ENCODE measurements around the gene IKZF1.

Gene IKZF1

DNA sequence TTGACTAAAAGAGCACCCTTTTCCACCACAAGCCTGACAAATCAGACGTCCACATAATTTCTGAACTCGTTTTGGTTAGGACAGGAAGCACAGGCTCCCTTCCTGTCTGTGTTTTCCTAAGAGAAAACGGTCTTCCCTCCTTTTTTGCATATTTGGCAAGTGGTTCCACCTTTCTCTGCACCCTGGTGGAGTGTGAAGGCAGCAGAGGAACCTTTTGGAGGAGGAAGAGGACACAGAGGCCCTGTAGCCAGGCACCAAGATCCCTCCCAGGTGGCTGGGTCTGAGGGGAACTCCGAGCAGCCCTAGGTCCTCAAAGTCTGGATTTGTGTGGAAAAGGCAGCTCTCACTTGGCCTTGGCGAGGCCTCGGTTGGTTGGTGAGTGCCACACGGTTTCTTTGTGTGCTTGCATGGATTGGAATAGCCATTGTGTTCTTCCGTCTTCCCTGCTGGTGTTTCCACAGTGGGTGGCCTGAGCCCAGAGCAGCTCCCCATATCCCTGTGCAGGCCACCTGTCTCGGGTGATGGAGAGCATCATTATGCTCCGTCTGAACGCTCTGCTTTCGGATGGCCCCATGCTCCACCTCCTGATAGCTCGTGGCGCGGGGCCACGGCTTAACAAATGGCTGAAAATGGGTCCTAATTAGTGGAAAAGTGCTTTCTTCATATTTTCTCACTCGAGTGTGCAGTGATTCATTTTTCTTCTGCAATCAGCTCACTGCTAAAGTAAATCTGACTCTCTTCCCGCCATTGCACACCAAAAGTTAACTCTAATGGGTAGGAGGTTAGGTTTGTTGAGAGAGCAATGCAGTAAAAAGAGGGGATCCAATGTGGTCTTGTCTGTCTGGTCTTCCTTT, 4.2 kb downstream of the IKZF1 start:
- DNase-seq (ENCODE audit: low spot score): no peak

DNA sequence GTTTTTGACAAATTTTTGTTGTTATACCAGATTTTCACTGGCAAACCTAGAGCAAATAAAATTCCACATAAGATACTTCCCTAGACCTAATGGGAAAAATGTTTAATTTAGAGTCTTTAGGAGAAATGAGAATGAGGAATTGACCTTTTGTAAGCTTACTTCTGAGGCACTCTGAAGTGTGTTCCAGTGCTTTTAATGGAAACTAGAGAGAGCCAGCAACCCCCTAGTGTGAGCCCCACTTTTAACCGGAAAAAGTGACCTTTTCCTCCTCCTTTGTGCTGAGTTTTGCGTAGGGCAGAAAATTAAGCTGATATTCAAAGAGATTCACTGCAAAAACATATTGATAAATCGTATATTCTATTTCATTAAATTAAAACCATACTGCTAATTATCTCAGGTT, 5.2 kb downstream of the IKZF1 start:
- DNase-seq (ENCODE audit: low spot score): no peak

DNA sequence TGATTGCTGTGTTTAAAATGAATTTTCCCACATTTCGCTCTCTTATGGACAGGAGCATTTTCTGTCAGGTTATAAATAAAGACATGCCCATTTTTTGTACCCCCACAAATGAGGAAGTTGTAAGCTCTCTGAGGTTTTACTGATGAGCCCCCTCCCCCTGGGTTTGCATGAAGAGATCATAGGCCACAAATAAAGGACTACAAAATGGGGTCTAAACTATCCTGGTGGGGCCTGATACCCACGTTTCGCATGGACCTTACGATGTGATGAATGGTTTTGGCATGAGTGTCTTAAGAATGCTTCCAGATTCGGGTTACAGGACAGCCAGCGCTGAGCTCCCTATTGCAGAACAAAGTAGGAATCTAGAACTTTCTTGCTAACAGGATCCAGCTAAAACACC, 5.8 kb downstream of the IKZF1 start:
- DNase-seq (ENCODE audit: low spot score): no peak

DNA sequence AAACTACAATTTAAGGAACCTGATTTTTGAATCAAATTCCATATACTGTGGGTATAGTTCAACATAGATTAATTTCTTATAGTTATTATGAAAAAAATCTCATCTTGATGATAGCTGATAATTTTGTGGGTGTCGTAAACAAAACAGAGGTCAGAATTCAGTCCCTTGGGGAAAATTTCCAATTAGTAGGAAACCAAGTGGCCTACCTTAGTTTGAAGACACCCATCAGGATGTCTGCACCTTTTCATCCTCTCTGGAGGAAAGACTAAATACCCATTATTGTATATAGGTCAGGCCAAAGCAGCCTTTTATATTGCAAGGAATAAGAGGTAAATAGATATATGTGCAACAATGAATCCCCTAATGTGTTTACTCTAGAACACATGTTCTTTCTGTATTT, 6.4 kb downstream of the IKZF1 start:
- no peak for DNase-seq (ENCODE audit: low spot score)

DNA sequence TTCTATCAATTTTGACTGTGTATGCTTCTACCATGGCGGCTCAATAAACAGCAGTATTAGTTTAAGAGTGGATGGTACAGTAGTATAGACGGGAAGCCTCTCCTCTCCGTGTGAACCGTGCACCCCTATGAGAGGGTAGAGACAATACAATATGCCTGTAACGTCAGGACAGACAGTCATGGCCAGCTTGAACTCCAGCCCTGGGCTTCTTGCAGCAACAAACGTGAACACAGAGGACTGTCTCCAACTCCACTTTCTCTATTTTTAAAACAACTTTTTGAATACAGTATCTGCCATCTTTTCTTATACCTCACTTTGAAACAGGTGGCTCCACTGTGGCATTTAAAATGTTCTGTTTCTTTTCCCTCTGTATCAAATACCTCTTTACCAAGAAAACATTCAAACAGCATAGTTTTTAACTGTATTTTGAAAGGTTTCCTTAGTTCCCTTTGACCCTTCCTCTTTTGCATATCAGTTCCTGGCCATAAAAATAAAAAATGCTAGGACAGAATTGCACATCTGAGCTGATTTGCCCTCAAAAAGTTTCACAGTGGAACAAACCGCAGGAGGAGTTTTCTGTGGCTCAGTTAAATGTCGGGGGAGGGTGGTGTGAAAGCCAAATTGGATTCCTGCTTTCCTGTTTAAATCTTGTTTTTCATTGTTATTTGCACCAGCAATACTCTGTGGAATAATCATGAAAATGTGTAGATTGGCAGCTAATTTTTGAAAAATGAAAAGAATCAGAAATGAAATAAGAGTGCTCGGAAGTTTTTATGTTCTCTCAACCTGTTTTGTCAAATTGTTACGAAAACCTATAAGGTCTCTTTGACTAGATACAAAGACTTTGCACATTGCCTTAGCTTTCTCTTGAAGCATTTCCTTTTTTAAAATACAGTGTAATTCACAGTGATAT, 8.0 kb downstream of the IKZF1 start:
- DNase-seq (ENCODE audit: low spot score): no peak

DNA sequence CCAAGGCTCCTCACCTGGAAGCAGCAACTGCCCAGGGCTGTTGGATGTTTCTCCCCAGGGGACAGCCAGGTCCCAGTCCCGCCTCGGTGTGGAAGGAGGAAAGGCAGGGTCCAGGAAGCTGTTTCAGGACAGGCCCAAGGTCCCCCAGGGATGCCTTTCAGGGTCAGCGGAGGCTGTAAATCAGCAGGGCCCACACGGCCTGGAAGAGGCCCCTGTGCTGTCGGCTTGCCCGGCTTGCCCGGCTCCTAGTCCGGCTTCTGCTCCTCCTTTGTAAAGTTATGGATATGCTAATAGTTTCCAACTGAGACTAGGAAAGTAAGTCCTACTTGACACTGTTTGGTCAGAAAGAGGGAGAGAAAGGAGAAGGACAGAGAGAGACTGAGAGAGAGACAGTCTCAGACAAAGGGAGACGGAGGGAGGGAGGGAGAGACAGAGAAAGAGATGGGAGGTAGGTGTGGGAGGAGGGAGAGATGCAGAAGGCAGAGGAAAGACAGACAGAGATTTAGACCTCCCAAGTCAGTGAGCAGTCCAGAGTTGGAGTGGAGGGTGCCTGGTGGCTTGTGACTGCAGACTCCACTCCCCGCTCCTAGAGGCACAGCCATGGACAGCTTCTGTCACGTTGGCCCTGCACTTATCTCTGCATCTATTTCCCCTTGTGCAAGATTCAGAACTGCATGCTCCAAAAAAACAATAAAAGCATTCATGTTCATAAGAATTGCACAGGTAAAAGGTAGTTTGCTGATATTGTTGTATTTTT, 10.5 kb downstream of the IKZF1 start:
- DNase-seq (ENCODE audit: low spot score): no peak

DNA sequence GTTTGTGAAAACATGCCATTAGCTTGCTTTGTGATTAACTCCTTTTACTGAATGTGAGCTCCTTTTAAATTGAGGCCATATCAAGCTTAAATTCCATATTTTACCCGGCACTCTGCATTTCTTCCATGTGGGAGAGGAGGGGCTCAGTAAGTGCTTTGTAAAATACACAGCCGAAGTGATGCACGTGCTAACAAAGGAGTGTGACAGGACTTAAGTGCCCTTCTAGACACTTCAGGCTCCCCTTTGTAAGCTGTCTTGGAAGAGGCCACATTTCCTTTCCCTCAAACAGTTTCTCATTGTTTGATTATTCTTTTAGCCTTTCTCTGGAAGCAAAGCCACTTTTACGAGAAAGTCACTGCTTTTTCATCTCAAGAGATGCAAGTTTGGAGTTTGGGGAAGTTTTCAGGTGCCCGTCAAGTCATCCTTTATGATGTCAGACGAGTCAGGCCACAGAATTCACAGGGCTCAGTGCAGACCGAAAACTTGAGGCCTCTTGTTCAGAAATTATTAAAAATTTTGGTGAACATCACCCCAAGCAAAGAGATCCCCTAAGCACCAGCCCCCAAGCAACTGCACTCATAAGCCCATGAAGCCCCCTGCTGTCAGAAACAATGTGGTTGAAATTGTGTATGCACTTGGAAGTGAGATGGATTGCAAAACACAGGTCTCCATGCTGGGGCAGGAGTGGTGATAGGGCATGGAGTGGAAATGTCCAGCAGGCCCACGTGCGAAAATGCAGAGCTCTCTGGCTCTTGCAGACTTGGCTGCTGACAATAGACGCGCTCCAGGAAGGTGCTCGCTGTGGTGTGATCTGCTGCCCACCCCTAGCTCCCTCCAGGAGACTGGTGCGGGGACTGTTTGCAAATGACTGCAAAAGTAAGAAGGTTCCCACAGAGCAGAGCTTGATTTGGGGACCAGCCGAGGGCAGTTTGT, 11.5 kb downstream of the IKZF1 start:
- DNase-seq (ENCODE audit: low spot score): no peak

DNA sequence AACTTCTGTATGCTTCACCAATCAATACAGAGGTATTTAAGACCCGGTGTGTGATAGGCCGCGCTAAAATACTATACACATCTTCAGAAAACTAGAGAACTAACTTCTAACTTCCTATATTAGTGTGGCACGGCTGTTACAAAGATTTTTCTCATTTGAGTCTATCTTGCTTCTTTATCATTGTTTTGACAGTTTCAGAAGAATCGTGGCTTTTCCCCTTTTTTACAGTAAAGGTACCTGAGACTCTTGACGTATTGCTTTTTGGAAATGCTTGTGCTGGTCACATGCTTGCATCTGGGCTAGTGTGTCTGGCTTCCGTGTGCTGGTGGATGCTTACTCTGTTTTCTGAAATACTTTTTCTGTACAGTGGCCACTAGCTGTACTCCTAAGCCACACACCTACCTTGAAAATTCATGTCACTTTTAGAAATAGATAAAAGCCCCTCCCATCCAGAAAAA, 12.7 kb downstream of the IKZF1 start:
- DNase-seq (ENCODE audit: low spot score): no peak

DNA sequence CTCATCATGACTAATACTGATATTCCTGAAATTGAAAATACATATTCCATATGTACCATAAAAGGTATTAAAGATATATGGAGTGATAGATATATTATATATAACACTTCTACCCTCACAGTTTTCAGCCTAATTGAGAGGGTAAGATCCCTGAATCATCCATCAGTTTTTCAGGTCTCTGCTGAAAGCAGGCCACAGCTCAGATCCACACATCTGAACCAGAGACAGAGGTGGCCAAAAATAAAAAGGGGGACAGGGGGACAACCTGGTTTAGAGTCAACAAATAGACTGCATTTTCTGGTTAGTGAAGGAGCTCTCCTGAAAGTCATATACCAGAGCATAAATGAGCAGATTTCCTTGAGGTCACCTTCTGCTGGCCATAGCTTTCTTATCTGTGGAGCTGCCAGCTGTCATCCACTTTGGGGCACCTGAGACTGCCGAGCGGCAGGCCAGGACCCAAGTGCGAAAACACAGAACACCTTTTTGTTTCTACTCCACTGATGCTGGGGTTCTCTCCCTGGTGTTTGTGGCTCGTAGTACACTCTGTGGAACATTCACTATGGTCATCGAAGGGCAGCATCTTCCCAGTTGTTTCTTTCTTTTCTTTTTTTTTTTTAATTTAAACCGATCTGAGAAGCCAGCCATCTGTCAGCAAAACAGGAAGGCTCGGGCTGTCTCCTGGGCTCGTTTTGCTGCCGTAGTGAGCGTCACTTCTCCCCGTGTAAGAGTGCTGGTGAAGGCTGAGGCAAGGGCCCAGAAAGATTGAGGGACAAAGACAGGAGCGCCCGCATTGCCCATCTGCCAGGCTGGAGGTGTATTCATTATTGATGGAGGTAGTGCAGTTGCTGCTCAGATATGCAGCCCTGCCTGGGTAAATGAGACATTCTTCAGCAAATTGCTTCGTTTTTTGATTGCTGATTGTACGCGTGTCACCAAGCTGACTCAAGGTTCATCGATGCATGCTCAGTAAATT, 13.5 kb downstream of the IKZF1 start:
- no peak for DNase-seq (ENCODE audit: low spot score)

DNA sequence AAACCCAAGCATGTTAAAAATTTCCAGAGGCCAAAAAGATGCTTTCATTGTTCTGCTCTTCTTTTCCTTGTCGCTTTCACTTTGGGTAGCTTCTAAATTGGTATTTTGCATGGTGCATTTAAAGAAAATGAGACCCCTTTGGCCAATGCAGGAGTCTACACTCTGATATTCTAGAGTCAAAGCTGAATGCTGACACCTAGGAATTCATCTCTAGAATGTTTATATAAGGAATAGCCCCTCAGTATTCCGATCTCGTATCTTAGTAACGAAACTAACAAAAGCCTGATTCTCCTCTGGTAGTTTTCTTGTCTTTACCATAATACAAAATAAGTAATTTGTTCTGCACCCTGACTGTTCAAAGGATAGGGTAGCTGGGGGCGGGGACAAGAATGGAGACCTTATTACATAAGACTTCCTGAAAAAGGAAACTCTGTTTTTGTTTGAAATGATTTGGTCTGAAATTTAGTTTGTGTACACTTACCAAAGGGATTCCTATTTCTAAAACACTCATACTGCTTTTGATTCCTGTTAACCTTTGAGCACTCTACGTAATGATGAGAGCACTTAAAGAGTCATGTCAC, 17.1 kb downstream of the IKZF1 start:
- DNase-seq (ENCODE audit: low spot score): no peak

DNA sequence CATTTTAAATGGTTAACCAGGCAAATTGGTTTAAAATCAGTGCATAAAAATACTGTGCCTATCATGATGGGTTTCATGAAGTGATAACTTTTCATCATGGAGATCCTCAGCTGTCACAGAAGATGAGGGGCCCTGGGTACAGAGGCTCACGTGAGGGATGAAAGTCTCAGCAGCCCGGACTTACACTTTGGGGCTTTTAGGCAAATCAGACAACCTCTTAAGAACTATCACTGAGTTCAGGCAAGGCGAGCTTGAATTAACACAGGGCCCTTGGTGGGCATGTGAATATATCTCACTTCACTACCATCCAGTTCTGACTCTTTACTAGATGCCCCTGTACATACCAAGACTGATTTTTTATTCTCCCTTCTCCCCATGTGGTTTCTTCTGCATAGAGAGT, 19.6 kb downstream of the IKZF1 start:
- DNase-seq (ENCODE audit: low spot score): no peak

DNA sequence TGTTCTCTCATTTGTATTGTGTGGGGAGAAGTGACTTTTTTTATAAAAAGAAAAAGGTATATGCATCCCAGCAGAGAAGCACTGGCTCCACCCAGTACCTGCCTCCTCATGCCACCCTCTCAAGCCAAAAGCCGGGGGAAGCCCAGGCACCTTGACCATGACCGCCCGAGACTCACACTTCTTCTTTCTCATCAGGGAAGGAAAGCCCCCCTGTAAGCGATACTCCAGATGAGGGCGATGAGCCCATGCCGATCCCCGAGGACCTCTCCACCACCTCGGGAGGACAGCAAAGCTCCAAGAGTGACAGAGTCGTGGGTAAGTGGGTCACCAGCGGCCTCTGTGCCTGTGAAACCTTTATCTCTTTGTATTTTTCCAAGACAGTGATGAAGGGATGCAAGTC, 22.9 kb downstream of the IKZF1 start:
- no peak for DNase-seq (ENCODE audit: low spot score)

DNA sequence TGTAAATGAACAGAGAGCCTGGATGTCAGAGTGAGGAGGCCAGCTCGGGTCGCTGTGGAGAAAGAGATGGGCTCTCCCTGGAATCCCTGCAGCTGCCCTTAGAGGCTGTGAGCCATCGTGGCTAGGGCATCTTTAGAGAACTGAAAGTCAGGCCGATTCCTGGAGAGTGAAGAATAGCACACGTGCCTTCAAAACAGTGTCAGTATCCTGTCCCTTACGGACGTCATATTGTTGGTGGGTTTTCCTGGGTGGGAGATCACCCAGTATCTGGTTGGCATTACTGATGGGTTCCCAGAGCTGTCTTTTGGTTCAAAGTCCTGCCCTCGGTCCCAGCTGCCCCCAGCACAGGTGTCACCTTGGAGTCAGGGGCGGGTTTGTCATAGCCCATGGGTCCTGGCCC, 25.3 kb downstream of the IKZF1 start:
- no peak for DNase-seq (ENCODE audit: low spot score)

DNA sequence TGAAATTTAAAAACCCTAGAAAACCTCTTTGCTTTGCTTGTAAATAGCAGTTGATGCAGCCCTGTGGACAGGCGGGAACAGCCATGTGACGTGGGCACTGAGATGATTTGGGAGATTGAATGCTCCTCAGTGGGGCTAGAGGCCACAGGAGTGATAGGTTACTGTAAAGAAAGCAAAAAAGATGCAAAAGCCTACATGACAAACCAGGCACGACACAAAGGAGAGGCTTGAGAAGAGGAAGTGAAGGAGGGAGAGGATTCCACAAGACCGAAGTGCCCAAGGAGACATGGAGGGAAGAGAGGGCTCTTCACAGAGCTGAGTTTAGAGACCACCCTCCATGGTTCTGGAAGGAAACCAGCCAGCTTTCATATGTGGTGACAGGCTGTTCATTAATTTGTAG, 25.7 kb downstream of the IKZF1 start:
- no peak for DNase-seq (ENCODE audit: low spot score)

DNA sequence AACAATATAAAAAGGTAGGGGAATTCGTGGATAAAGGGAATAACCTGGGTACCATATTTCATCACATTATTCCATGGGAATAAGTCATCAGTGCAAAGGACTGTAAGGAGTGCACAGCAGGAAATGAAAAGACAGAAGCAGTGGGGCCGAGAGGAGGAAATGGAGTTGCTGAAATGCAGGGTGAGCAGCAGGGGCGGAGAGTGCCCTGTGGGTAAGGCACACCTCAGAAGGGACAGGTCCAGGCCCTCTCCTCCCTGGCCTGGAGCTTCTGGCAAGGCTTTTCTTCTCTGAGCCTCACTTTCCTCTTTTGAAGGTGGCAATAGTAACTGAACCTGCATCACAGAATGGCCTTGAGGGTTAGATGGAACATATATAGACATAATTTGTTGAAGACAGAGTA, 26.2 kb downstream of the IKZF1 start:
- no peak for DNase-seq (ENCODE audit: low spot score)

DNA sequence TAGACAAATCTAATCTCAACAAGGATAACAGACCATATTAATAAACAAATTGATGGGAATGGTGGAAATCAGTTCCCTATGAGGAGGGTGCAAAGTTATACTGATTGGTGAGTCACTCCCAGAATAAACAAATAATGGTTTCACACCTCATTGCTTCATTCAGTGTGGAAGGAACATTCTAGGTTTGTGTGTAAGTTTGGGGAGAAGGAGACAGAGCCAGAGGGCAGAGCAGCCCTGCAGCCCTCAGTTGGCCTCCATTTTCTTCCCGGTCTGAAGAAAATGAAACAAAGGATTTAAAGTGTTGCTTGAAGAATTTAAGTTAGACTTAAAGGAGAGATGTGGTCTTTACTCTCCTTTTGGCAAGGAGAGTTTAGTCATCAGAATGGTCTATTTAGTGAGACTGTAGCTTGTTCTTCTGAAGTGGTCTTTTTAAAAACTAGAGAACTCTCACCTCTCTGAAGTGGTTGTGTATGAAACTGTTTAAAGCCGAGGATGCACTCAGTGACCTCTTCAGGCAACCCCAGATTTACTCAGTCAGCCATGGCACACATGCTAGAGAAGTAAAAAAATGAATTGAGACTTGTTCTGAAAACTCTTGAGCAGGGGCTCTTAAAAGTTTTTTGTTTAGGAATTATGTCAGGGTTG, 27.2 kb downstream of the IKZF1 start:
- DNase-seq (ENCODE audit: low spot score): no peak

DNA sequence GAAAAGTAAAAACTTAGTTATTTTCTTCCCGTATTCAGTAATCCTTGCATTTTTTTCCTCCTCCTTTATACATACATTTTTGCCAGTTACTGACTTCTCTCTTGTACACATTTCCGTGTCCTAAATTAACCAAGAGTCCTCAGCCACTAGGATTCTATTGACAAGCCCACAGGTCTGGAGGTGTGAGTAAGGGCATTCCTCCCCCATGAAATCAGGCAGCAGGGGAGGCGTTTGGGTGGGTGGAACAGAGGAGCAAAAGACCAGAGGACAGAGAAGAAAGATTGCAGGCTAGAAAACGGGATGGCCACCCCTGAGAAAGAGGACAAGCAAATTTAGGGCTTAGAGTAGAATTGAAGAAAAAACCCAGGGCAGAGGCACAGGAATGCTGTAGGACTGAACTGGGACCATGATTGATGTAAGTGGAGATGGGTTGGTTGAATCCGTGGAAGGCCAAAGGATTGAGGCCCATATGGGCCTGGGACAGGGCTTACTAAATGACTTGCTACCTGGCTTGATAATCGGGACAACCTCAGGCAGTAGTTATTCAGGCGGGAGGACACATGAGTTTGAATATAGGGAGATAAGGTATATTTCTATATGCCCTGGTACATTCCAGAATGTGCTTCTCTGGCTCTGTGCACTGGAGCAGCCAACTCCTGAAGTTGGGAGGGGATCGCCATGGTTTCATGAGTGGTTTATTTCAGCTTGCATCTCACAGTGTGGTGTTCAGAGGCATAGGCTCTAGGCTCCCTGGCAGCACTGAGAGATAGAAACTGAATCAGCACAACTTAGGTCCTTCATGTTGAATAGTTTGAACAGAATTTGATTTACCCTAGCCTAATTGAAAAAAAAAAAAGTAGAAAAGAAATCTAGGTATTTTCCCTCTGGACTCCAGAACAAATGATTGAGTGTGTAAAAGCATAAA, 28.0 kb downstream of the IKZF1 start:
- no peak for DNase-seq (ENCODE audit: low spot score)

DNA sequence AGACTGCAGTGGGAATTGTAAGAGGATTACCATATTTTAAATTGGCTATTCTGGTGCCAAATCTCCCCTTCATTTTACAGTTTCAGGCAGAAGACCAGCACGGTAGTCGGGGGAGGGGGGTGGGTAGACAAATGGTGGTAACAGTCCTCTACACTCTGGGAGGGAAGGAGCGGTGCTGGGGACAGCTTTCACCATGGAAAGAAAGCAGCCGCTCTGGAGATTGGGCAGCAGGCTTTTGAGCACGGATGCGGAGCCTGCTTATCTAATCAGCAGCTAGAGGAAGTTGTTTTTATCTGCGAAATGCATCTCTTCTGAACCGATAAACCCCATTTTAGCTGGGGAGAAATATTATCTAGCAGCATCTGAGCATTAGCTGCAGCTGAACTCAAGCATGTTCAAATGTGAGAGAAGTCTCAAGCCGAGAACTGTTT, 28.7 kb downstream of the IKZF1 start:
- peak; percentile 68 for DNase-seq (ENCODE audit: low spot score)
